ENCODE measurements around the gene C19orf67.

DNA sequence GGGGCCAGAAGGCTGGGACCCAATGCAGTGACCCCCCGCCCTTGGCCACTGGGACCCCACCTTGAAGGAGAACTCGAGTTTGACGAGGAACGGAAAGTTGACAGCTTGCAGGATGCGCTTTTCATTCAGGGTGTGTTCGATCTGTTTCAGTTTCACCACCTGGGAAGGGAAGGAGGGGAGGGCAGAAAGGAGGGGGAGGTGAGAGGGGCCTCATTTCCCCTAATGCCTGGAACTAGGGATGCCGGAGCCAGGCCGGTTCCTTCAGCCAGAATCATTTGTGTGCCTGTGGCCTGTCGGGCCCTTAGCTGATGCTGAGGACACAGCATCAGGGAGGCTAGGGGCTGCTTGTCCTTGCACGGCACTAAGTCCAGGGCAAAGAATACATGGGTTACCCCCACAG lies 17.2 kb upstream of the C19orf67 start:
- no peak for TF ChIP-seq CTCF (IDR thresholded peaks at IDR 0.05)
- no peak for TF ChIP-seq POLR2A (IDR thresholded peaks at IDR 0.05)

Data from body of pancreas (tissue), 4 donors.